Motor neuron (in vitro differentiated cells): Measurements from ENCODE around the gene ZKSCAN4. TPM values are rescaled to one million over a fixed set of nuclear protein-coding genes. Genes with fewer than 3 reads are reported as not detected.
A peak's percentile ranks its signal among the peaks of the same experiment; 100 is the strongest.

Experiments
- ATAC-seq, 8 experiments: fragments of 200-7000 bp; cut with Tn5 transposase; replicated peaks in 6 of 8; 2 replicates each; pipeline ENCODE4 v1.8.0; 2021; ENCODE audit warnings: mild to moderate bottlenecking in 8 of 8, moderate library complexity in 8 of 8
- H3K27ac ChIP-seq, 2 donors: fragments of 250-450 bp; sonication (Bioruptor Pico); 2 replicates each; pipeline ENCODE4 v1.9.0; 2021; ENCODE audit warnings: antibody characterized with exemption in 2 of 2, mild to moderate bottlenecking in 2 of 2, moderate library complexity in 1 of 2
- H3K4me1 ChIP-seq, 2 donors: fragments of 250-450 bp; sonication (Bioruptor Pico); replicated peaks in 1 of 2; 2 replicates each; pipeline ENCODE4 v1.6.1; 2021; ENCODE audit warnings: antibody characterized with exemption in 2 of 2, mild to moderate bottlenecking in 2 of 2, moderate library complexity in 1 of 2
- H3K4me3 ChIP-seq, 5 donors: fragments of 250-450 bp; sonication (Bioruptor Pico); 2 replicates each; pipeline ENCODE4 v1.9.0; 2021; ENCODE audit warnings: antibody characterized with exemption in 5 of 5, mild to moderate bottlenecking in 5 of 5, moderate library complexity in 4 of 5
- WGBS, 10 experiments: fragments of 450-650 bp; shearing (Covaris generic); methylation state at CpG; one replicate each; pipeline ENCODE4 v1.0.0; 2022; 5-methylcytosine and 5-hydroxymethylcytosine counted together
- in situ Hi-C, 9 experiments: fragments of 400-800 bp; cut with MboI; loops; one replicate each; pipeline ENCODE4 v1.15.0; 2021; ENCODE audit warnings: low sequenced_read_pairs in 9 of 9, low pct_unique_long_range_greater_than_20kb in 2 of 9; ENCODE audit not compliant: unreplicated experiment in 9 of 9
- total RNA-seq, 8 experiments: library from RNA; unstranded; fragments of 300-600 nt; gene quantifications; 2 replicates each; pipeline versions ENCODE4 v1.2.3 to v1.2.4, GENCODE V29; 2022

ZKSCAN4 gene
- total RNA-seq, 8 experiments from 2014 or later: 4.6 to 9.4 (median 7.2) TPM

DNA sequence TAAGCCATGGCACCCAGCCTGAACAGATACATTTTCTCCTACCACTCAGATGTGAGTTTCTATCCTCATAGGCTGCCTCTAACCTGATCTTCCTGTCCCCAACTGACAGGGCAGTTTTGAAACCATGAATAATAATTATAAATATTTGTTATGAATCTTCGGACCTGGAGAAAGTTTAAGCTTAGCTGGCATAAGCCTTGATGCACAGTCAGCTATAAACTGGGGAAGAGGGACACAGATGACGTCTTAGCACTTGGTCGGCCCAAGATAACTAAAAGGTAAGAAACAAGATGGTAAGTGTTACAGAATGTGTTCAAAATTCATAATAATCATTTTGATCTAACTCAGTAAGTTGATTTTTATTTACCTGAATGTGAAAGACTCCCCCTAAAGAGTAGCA, 8.1 kb downstream of the ZKSCAN4 start:
- WGBS, 10 experiments: 83 to 100% (median 96%) methylated on average over 1 to 3 of the region's 3 CpGs; no CpG with 5 or more reads in 1 of the 10 experiments
- Histone ChIP-seq H3K4me3 (no peak overlapping the region), H3K27ac (no peak overlapping the region), H3K4me1 (no peaks in the 10 kb centered on the region)
- in situ Hi-C loops: no loop called here
- ATAC-seq: no peak

DNA sequence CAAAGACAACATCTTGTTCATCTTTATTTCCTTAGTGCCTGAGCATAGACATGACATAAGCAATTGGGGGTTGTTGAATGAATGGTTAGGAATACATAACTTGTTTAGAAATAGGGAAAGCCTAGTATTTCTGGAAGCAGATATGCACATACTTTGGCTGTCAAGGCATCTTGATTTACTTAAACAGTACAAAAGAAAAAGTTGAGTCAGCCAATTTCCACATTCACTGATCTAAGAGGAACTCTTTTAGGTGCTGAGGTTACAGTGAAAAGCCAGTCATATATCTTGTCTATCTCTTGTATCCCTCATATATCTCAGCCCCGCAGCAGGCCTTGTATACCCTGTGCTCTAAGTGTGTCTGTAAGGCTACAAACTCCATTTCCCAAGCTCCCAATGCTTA, 11.6 kb downstream of the ZKSCAN4 start:
- 83 to 100% (median 100%) methylated on average over 1 of the region's 1 CpG; no CpG with 5 or more reads in 5 of the 10 experiments for WGBS, 10 experiments

DNA sequence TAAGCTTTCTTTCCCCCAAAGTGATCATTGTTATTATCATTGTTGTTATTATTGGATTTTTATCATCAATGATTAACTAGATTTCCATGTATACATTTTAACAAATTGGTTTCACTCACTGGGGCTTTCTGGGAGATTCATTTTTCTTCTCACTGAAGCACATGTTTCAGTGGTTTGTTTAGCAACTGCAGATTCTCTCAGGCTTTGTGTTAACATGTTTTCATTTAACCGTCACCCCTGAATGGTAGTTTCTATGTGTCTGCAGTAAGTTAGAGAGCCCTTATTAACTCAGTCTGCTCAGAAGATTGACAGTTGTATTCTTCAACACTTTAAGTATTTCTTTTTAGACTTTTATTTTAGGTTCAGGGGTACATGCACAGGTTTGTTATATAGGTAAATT, 12.4 kb downstream of the ZKSCAN4 start:
- Histone ChIP-seq H3K27ac (no peak overlapping the region), H3K4me3 (no peak overlapping the region), H3K4me1 (no peaks in the 10 kb centered on the region)
- 23 to 100% (median 80%) methylated on average over 1 of the region's 1 CpG; no CpG with 5 or more reads in 1 of the 10 experiments for WGBS, 10 experiments
- in situ Hi-C loops: no loop called here
- no peak for ATAC-seq

More for the DNA sequence above, 11.6 kb downstream of the ZKSCAN4 start:
- in situ Hi-C loops: no loop called here
- Histone ChIP-seq H3K4me3 (no peak overlapping the region), H3K27ac (no peak overlapping the region), H3K4me1 (no peaks in the 10 kb centered on the region)
- ATAC-seq: peak in 2 of 8 experiments; percentile 85 to 93

DNA sequence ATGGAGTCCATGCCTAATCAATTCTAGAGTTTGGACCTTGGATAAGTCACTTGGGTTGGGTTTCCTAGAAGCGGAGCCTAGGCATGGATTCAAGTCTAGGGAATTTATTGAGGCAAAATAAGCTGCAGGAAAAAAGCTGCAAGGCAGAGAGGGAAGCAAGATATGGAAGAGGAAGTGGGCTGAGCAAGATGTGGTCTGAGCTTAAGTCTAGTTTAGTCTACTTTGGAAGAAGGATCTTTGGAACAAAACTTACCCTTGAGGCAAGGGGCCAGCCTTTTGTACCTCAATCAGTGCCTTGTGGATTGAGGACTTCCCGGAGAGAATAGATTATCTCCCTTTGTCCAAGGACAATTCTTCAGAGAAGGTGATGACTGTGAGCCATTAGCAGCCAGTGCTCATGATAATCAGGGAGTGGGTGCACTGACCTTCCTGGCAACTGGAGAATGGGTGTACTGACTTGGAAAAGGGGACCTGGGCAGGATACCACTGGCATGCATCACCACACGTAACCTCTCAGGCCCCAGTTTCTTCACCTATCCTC, 16.1 kb downstream of the ZKSCAN4 start:
- Histone ChIP-seq H3K27ac (no peak overlapping the region), H3K4me1 (no peaks in the 10 kb centered on the region), H3K4me3 (no peak overlapping the region)
- no peak for ATAC-seq
- WGBS, 10 experiments: 74 to 100% (median 88%) methylated on average over 1 to 3 of the region's 3 CpGs; no CpG with 5 or more reads in 2 of the 10 experiments
- in situ Hi-C loops: no loop called here

DNA sequence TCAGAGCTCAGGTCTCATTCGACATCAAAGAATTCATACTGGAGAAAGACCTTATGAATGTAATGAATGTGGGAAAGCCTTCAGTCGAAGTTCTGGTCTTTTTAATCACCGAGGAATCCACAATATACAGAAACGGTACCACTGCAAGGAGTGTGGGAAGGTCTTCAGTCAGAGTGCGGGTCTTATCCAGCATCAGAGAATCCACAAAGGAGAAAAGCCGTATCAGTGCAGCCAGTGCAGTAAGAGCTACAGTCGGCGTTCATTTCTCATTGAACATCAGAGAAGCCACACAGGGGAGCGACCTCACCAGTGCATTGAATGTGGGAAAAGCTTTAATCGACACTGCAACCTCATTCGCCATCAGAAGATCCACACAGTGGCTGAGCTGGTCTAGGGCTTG, 19.3 kb downstream of the ZKSCAN4 start:
- WGBS, 10 experiments: 70 to 96% (median 93%) methylated on average over 2 to 10 of the region's 11 CpGs; no CpG with 5 or more reads in 1 of the 10 experiments
- no peak for ATAC-seq
- Histone ChIP-seq H3K4me1 (no peaks in the 10 kb centered on the region), H3K27ac (no peak overlapping the region), H3K4me3 (no peak overlapping the region)
- in situ Hi-C loops: no loop called here

DNA sequence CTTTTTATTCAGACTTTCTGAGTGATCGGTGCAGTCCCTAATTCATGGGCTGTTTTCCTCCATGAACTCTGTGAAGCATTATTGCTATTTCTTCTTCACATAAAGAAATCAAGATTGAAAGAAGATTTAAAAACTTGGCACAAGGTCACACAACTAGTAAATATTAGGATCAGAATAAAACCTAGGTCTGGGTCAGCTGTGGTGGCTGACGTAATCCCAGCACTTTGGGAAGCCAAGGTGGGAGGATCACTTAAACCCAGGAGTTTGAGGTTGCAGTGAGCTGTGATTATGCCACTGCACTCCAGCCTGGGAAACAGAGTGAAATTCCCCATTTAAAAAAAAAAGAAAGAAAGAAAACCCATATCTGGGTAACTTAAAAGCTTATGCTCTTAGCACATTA, 25.6 kb downstream of the ZKSCAN4 start:
- WGBS, 10 experiments: 50 to 100% (median 85%) methylated on average over 1 to 2 of the region's 2 CpGs
- ATAC-seq: no peak
- in situ Hi-C loops: no loop called here
- Histone ChIP-seq H3K4me3 (peak overlapping the region in 2 of 5 donors; percentile 56 to 78), H3K27ac (no peak overlapping the region), H3K4me1 (peaks cover 2 to 17% of the 10 kb centered on the region in 2 donors)

DNA sequence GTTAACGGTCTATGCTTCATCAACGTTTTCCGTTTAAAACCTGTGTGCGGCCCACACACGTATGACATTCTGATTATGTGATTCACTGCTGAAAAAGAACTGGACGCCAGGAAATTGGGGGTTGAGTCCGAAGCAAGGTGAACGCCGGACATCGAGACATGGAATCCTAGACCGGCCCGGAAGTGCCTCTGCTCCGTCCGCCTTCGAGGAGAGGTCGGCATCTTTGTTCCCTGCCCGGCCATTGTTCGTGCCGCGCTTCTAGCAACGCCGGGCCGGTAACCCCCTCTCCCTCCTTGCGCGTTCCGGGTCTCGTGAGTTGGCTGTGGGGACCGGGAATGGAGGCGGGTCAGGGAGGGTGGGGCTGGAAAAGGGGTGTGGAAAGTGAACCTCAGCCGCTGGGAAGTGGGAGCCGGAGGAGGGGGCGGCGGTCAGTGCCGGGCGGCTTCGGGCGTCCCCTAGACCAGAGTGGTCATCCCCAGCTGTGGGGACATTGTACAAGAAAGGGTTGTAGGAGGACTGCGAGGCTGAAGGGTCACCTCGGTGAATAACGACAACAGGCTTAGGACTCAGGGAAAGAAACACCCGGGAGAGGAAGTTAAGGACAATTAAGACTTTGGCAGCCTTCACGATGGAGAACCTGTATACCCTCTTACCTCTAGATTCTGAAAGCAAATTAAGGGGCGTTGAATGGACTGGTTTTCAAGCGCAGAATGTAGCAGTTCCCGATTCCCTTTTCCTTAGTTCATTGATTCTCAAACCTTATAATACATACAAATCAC, 26.8 kb downstream of the ZKSCAN4 start, which contains the start of gene ZSCAN9:
Gene ZSCAN9, plus strand, starts transcription at position 220 of the 779 bp plus-strand sequence. CDS start 1,810 bp downstream, outside the sequence.
- ATAC-seq: peak; percentile 93 to 99 (median 98)
- Histone ChIP-seq H3K27ac (peak within 1 kb of the TSS; percentile 64 to 70), H3K4me3 (peak within 1 kb of the TSS; percentile 56 to 82 (median 69)), H3K4me1 (peaks cover 2 to 17% of the 10 kb centered on the region in 2 donors)
- in situ Hi-C loops: no loop called here
- WGBS, 10 experiments: 0 to 7% (median 1%) methylated on average over 6 to 18 of the region's 45 CpGs

DNA sequence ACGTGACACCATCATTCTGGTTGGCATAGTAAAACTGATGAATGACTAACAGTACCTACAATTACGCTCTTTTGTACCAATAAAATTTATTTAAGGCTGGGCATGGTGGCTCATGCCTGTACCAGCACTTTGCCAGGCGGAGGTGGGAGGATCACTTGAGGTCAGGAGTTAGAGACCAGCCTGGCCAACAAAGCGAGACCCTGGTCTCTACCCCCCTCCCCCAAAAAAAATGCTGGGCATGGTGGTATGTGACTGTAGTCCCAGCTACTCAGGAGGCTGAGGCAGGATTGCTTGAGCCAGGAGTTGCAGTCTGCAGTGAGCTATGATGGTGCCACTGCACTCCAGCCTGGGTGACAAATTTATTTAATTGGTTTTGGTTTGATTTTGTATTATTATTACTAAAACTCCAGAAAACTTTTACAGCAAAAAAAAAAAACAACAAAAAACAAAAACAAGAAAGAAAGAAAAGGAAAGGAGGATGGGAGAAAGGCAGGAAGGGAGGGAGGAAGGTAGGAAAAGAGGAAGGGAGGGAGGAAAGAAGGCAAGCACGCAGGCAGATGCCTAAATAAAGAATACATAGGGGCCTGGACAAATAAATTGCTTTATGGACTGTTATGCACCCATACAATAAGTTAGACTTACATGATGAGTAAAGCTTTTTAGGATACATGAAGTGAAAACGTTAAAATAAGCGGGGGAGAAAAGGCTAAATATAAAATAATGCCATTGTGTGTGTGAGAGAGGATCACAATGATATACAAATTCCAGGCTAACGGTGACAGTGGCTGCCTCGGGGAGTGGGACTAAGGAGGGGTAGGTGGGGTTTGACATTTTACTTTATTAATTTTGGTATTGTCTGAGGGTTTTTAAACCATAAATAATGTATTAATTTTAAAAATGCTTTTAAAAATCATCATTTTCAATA, 27.7 kb downstream of the ZKSCAN4 start:
- in situ Hi-C loops: no loop called here
- H3K27ac ChIP-seq: peak overlapping the region; percentile 64 to 70
- H3K4me1 ChIP-seq: peaks cover 2 to 17% of the 10 kb centered on the region in 2 donors
- H3K4me3 ChIP-seq: peak overlapping the region; percentile 56 to 82 (median 69)
- ATAC-seq: no peak
- WGBS, 10 experiments: 14 to 70% (median 56%) methylated on average over 2 to 9 of the region's 9 CpGs

DNA sequence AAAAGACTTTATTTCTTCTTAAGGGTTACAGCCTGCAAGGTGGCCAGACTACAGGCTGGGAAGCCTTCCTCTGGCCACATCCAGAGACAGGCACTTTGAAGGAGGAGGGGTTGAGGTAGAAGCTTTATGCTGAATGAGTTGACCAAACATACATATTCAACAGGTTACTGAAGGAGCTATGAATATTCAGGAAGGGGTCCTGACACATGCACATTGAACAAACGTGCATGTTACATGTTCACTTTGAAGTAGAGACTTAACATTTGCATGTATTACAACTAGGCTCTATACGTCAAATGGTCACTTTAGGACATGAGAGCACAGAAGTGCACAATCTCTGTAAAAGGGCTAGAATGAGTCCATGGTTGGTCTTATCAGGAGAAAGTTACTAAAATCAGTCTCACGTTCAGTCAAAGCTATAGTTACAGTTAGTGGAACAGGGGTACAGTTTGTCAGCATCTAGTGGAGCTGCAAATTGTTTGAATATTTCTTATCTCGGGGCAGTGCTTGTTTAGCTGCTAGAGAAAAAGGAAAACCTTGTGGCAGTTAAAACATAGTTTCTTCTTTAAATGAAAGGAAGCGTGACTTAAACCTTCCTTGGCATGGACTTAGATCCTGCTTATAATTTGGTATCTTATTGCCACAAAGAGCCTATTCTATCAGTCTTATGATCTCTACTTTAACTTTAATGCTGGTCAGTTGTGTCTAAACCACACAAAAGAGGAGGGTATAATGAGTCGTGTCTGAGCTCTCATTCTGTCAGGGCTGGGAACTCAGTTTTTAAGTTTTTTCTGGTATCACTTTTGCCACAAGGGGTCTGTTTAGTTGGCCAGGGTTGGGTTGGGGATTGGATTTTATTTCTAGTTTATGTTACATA, 31.6 kb downstream of the ZKSCAN4 start:
- in situ Hi-C loops: no loop called here
- H3K27ac ChIP-seq: no peak overlapping the region
- 23 to 80% (median 29%) methylated on average over 1 to 6 of the region's 6 CpGs for WGBS, 10 experiments
- H3K4me3 ChIP-seq: no peak overlapping the region
- peak in 2 of 8 experiments; percentile 13 to 74 for ATAC-seq
- peaks cover 3 to 8% of the 10 kb centered on the region in 2 donors for H3K4me1 ChIP-seq

DNA sequence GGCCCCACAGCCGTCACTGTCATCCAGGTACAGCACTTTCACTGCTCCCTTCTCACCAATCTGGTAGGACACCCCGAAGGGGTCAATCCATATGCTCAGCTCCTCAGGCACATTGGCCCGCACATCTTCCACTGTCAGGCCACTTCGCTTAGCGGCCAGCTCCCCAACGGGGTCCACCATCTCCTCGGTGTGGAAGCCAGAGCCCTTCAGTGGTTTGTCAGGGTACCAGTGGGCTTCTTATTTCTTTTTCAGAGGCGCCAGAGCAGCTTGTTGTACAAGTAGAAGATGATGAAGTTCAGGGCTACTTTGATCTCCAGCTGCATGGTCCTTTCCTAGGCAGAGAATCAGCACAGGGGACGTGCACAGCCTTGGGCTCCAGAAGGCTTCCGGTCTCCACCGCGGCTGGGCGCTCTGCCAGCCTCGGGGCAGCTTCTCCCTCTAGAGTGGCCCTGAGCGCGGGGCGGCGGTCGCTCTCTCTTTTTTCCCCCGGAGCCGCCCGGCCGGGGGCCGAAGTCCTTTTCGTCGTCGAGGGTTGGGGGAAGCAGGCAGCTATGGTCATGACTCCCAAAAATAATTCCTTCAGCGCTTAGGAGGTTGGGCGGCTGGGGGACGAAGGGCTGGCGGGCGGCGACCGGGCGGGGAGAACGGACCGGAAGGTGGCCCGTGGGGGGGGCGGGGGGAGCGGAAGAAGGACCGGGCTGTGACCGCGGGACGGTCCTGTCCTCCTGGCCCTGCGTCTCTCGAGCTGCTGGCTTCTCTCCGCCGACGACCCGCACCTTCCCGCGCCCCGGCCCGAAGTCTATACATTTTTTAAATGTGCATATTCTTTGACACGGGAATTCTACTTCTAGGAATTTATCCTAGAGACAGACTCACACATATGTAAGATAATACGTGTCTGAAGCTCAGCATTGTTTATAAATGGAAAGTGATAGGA, 33.5 kb downstream of the ZKSCAN4 start:
- 0 to 100% (median 12%) methylated on average over 1 to 16 of the region's 56 CpGs; no CpG with 5 or more reads in 2 of the 10 experiments for WGBS, 10 experiments
- Histone ChIP-seq H3K4me3 (peak overlapping the region; percentile 44 to 62 (median 54)), H3K27ac (peak overlapping the region in 1 of 2 donors; percentile 46), H3K4me1 (peaks cover 2 to 3% of the 10 kb centered on the region in 2 donors)
- in situ Hi-C loops: loop anchor here in 1 of 9 experiments (10.0 kb wide), 1 partner anchor 74 kb away; the partner anchor contains the start of gene ZKSCAN8
- ATAC-seq: peak; percentile 78 to 96 (median 94)

DNA sequence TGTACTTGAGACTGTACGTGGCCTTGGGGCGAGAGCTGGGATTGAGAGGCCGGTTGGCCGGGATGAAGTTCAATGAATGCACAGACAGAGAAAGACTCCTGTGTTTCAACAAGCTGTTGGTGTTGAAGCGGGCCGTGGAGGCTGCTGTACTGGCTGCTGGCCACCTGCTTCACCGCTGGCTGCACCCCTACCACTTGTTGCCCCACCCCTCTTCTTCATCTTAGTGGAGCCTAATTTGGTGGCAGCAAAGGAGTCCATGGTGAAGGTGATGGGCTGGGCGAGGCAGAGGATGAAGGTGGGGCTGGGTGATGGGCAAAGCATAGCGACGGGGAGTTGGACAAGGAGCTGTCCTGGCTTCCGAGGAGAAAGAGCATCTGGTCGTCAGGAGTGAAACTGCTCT, 34.2 kb downstream of the ZKSCAN4 start:
- Histone ChIP-seq H3K4me3 (no peak overlapping the region), H3K4me1 (peaks cover 2 to 3% of the 10 kb centered on the region in 2 donors), H3K27ac (no peak overlapping the region)
- ATAC-seq: no peak
- WGBS, 10 experiments: 67 to 97% (median 92%) methylated on average over 1 to 10 of the region's 12 CpGs; no CpG with 5 or more reads in 5 of the 10 experiments
- in situ Hi-C loops: loop anchor here in 1 of 9 experiments (10.0 kb wide), 1 partner anchor 73 kb away; the partner anchor contains the start of gene ZKSCAN8
